ENCODE results near the gene PIBF1.
"Not testable (repeated sequence)": the region's sequence is repeated elsewhere in the genome, so short reads cannot be mapped to it uniquely, and the experiment has no call there.

Gene PIBF1

GRCh38 chr13:72920097-72920496, 138.2 kb downstream of the PIBF1 start:
- Histone ChIP-seq H3K4me2 (ENCODE audit: low read length) (no peak overlapping the region), H3K27ac (no peak overlapping the region), H3K36me3 (ENCODE audit: control insufficient read depth, insufficient read depth, low read length) (no peaks in the 10 kb centered on the region), H3K4me1 (no peaks in the 10 kb centered on the region), H3K4me3 (ENCODE audit: low read depth, low read length) (no peak overlapping the region), H3K9ac (no peak overlapping the region), H2AFZ (no peak overlapping the region), H3K9me3 (ENCODE audit: control insufficient read depth, low read length) (no peaks in the 10 kb centered on the region), H3K79me2 (no peaks in the 10 kb centered on the region), H3K27me3 (ENCODE audit: control insufficient read depth, insufficient read depth, low read length) (no peaks in the 10 kb centered on the region)
- TF ChIP-seq CTCF (IDR thresholded peaks at IDR 0.05) = no peak

GRCh38 chr13:72931311-72931710, 149.4 kb downstream of the PIBF1 start:
- H3K27ac ChIP-seq = no peak overlapping the region
- no peak overlapping the region for H3K4me2 ChIP-seq (ENCODE audit: low read length)
- no peaks in the 10 kb centered on the region for H3K36me3 ChIP-seq (ENCODE audit: control insufficient read depth, insufficient read depth, low read length)
- H3K27me3 ChIP-seq (ENCODE audit: control insufficient read depth, insufficient read depth, low read length) = no peaks in the 10 kb centered on the region
- H3K9ac ChIP-seq = no peak overlapping the region
- H3K9me3 ChIP-seq (ENCODE audit: control insufficient read depth, low read length) = no peaks in the 10 kb centered on the region
- no peak overlapping the region for H3K4me3 ChIP-seq (ENCODE audit: low read depth, low read length)
- no peaks in the 10 kb centered on the region for H3K4me1 ChIP-seq
- TF ChIP-seq CTCF (IDR thresholded peaks at IDR 0.05) = no peak
- H3K79me2 ChIP-seq = no peaks in the 10 kb centered on the region
- no peak overlapping the region for H2AFZ ChIP-seq

GRCh38 chr13:72932250-72932649, 150.3 kb downstream of the PIBF1 start:
- TF ChIP-seq CTCF (IDR thresholded peaks at IDR 0.05) = no peak
- Histone ChIP-seq H3K4me2 (ENCODE audit: low read length) (no peak overlapping the region), H3K9ac (no peak overlapping the region), H3K36me3 (ENCODE audit: control insufficient read depth, insufficient read depth, low read length) (no peaks in the 10 kb centered on the region), H3K79me2 (no peaks in the 10 kb centered on the region), H3K27ac (no peak overlapping the region), H2AFZ (no peak overlapping the region), H3K4me1 (no peaks in the 10 kb centered on the region), H3K27me3 (ENCODE audit: control insufficient read depth, insufficient read depth, low read length) (no peaks in the 10 kb centered on the region), H3K4me3 (ENCODE audit: low read depth, low read length) (no peak overlapping the region), H3K9me3 (ENCODE audit: control insufficient read depth, low read length) (no peaks in the 10 kb centered on the region)

- H3K36me3 ChIP-seq (ENCODE audit: control insufficient read depth, insufficient read depth, low read length); H3K4me1 ChIP-seq; H3K27ac ChIP-seq; H3K9ac ChIP-seq; H2AFZ ChIP-seq; H3K9me3 ChIP-seq (ENCODE audit: control insufficient read depth, low read length); H3K79me2 ChIP-seq; H3K4me3 ChIP-seq (ENCODE audit: low read depth, low read length); H3K4me2 ChIP-seq (ENCODE audit: low read length); H3K27me3 ChIP-seq (ENCODE audit: control insufficient read depth, insufficient read depth, low read length): not testable (repeated sequence)
Observed at GRCh38 chr13:72946267-72946666, 164.3 kb downstream of the PIBF1 start.

GRCh38 chr13:72952529-72953141, 170.7 kb downstream of the PIBF1 start:
- no peaks in the 10 kb centered on the region for H3K9me3 ChIP-seq (ENCODE audit: control insufficient read depth, low read length)
- no peak for TF ChIP-seq CTCF (IDR thresholded peaks at IDR 0.05)
- H3K27ac ChIP-seq = no peak overlapping the region
- H2AFZ ChIP-seq = no peak overlapping the region
- no peak overlapping the region for H3K4me2 ChIP-seq (ENCODE audit: low read length)
- no peaks in the 10 kb centered on the region for H3K36me3 ChIP-seq (ENCODE audit: control insufficient read depth, insufficient read depth, low read length)
- no peaks in the 10 kb centered on the region for H3K79me2 ChIP-seq
- no peak overlapping the region for H3K4me3 ChIP-seq (ENCODE audit: low read depth, low read length)
- no peaks in the 10 kb centered on the region for H3K27me3 ChIP-seq (ENCODE audit: control insufficient read depth, insufficient read depth, low read length)
- no peak overlapping the region for H3K9ac ChIP-seq
- no peaks in the 10 kb centered on the region for H3K4me1 ChIP-seq

All from parathyroid adenoma (tissue), 2 donors.